IPS-18c (cell line): ENCODE measurements around the gene EGFLAM.

ENCODE experiments used
- H3K4me3 ChIP-seq: 2 replicates; pipeline ENCODE4 v1.7.0; 2013; ENCODE audit warnings: low read depth, mild to moderate bottlenecking, low read length, moderate library complexity; ENCODE audit not compliant: insufficient read depth
- H3K9me3 ChIP-seq: one replicate; pipeline ENCODE4 v1.6.1; 2013; ENCODE audit warnings: mild to moderate bottlenecking, low read length, moderate library complexity; ENCODE audit not compliant: control insufficient read depth, insufficient read depth

Gene EGFLAM

DNA sequence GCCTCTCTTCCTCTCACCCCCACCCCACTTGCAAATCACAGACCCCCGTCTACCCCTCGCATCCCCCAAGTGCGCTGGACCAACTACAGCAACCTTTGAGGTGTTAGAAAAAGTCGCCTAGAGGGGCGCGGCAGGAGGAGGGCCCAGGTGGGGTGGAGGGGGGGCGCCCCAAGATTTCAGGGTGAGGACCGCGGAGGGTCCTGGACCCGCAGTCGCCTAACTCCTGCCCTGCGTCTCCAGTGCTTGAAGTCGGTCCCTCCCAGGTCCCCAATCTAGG is 379 bp upstream of the EGFLAM start:
- Histone ChIP-seq H3K9me3 (no peaks in the 10 kb centered on the region), H3K4me3 (peak overlapping the region; percentile 62)

DNA sequence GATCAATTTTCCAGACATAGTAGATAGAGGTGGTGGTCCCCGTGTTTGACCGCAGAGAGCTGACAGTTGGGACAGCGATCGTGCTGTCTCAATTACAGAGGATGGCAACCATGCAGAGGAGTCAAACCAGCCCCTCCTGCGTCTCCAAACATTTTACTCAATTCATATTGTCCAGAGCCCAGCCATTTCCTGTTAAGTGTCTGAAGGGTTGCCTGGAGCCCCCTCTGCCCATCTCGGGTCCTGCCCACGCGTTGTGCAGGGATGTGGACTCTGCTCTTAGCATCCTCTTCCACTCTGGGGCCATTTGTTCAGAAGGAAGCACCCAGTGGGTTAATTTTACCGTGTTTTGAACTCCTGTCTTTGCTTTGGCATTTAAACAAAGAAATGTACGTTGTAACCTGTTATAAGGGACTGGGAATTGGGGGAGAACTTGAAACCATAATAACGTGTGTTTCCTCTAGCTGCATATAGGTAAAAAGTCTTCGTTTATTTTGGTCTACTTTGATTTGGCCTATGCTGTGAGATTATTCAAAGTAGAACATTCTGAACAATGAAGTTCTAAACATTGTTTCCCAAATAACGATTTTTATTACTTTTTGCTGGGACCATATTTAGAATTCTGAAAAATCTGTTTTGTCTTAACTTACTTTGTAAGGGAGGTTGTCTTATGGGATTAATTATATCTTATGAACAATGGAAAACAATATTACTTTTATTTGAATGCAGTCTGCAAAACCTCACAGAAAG is 876 bp downstream of the EGFLAM start:
- Histone ChIP-seq H3K9me3 (no peaks in the 10 kb centered on the region), H3K4me3 (peak overlapping the region; percentile 62; the same call in 1 of the 2 replicates)

DNA sequence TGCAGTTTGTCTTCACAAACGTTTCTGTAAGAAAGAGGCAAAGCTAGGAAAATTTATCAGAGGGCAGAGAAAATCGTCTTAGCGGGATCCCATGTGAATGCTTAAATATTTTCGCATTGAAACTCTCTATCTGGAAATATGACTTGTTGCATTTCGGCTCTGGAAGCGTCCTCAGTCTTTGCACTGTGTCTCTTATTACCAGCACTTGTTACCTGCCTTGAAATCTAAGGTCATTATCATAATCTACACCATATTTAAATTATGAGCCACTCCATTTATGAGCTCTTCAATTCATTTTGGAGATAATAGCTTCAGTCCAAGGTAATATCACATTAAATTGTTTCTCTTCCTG is 1.4 kb downstream of the EGFLAM start:
- H3K4me3 ChIP-seq, result no peak overlapping the region
- no peaks in the 10 kb centered on the region for H3K9me3 ChIP-seq

DNA sequence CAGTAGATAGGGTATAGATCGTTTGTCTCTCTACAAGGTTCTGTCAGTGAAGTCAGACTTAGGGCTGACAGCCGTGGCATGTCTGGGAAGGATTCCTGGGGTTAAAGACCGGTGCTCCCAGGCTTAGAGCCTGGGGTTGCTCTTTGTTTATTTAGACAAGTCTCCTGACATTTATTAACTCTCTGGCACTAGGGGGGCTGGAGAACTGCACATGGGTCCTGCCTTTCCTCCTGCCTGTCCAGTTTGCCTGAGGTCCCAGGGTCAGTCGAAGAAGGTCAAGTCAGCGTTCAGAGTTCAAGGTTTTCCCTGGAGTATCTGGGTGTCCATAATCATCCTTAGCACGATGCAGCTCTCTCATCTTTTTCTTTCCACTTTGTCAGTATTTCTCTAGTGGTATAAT is 5.6 kb downstream of the EGFLAM start:
- Histone ChIP-seq H3K4me3 (no peak overlapping the region), H3K9me3 (no peaks in the 10 kb centered on the region)

DNA sequence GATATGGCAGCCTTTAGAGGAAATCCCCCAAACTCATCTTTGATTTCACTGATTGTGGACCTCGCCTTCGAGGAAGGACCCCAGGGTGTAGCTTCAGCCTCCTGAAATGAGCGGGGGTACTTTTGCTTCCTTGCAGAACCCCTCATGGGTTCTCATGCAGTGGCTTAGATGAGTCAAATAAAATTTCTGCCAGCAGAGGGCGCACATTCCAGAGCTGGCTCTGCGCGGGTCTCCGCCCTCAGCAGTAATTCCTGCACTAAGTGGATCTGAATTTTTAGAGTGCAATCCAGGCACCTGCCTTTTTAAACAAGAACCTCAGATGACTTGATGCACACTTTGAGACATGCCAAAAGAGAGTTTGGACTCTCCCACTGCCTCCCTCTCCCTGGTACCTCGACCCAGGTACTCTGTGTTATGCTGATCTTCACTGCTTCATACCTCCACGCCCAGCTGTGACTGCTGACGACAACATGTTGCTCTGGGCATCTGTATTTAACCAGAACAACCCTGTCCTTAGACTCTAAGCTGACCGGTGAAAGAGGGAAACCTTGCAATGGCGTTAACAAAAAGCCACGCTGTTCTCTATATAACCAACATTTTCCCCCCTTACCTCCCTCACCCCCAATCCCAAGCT is 7.3 kb downstream of the EGFLAM start:
- H3K4me3 ChIP-seq, result peak overlapping the region; percentile 20; the same call in 1 of the 2 replicates
- H3K9me3 ChIP-seq, result no peaks in the 10 kb centered on the region

DNA sequence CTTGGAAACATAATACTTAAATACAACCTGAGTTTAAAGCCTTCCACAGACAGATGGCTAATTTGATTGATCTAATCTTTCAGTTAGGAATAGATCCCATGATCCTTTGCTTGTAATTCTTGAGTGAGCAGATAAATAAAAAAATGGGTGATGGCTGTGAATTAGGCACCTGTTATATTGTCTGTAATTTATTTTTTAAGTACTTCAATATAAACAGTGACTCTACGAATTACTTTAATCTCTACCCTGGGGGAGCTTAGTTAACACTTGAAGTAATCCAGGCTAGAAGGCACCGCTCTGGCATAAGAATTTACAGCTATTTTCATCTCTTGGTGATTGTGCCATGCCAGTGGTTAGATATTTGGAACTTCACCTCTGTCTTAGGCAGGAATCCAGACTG is 9.0 kb downstream of the EGFLAM start:
- H3K4me3 ChIP-seq, result no peak overlapping the region
- no peaks in the 10 kb centered on the region for H3K9me3 ChIP-seq

DNA sequence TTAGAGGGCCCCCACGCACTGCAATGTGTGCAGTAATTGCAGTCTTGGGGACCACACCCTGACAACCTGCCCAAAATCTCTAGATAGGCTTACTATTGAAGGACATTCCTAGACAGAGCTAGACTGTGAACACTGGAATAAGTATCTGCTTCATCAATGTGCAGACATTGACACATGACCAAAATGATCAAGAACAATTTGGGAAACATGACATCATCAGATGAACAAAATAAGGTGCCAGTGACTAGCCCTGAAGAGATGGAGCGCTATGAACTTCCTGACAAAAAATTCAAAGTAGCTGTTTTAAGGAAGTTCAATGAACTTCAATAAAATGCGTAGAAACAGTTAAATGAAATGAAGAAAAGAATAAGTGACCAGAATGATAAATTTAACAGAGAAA is 15.3 kb downstream of the EGFLAM start:
- no peak overlapping the region for H3K4me3 ChIP-seq
- no peaks in the 10 kb centered on the region for H3K9me3 ChIP-seq

DNA sequence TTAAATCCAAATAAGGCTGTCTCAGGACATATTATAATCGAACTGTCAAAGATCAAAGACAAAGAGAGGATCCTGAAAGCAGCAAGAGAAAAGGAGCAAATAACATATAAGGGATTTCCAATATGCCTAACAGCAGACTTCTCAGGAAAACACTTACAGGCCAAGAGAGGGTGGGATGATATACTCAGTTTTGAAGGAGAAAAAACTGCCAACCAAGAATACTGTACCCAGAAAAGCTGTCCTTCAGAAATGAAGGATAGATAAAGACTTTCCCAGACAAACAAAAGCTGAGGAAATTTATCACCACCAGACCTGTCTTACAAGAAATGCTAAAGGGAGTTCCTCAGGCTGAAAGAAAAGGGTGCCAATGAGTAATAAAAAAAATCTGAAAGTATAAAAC is 16.0 kb downstream of the EGFLAM start:
- H3K9me3 ChIP-seq, result no peaks in the 10 kb centered on the region
- no peak overlapping the region for H3K4me3 ChIP-seq

DNA sequence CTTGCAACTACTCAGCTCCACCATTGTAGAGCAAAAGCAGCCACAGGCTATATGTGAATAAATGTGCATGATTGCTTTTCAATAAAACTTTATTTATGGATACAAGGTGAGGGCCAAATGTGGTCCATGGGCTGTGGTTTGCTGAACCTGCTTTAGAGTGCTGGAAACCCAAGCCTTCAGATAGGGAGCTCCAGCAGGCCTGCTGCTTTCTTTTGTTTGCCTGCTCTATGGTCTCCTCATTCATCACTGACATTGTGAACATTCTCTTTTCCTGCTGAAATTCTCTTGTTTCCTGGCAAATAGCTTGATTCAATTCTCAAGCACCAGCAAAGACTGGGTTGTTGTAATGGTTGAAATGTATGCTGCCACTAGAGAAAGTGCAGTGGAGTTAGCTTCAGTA is 26.0 kb downstream of the EGFLAM start:
- H3K9me3 ChIP-seq, result no peaks in the 10 kb centered on the region
- no peak overlapping the region for H3K4me3 ChIP-seq

DNA sequence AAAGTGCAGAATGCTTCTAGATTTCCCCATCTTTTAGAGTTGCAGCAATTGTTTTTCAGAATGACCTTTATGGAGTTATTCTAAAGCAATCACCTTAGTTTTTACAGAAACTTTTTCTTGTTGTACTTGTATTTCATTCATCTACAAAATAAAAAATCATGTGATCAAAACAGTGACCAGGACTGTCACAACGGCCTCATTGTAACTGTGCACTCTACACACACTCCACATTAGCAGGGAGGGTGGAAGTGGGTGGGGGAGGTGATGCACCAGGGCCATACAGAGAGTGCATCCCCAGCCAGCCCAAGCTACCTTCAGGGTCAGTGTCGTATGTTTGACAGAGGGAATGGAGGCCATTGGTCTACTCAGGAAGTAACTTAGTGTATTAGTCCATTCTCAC is 26.9 kb downstream of the EGFLAM start:
- Histone ChIP-seq H3K4me3 (no peak overlapping the region), H3K9me3 (no peaks in the 10 kb centered on the region)

DNA sequence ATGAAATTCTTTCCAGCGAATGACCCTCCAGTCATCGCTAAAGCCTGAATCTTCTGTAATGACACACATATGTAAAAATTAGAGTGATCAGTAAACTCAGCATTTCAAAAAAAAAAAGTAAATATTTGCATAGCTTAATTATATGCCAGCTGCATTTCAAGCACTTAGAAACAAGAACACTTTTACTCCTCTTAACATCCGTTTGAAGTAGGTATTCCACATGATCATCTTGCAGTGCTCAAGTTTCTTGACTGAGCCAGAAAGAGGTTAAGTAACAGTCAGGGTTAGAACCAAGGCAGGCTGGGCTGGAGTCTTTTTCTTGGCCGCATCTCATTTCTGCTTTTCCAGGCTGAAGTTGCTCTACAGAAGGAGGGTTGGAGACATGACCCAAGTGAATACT is 27.6 kb downstream of the EGFLAM start:
- Histone ChIP-seq H3K9me3 (no peaks in the 10 kb centered on the region), H3K4me3 (no peak overlapping the region)

DNA sequence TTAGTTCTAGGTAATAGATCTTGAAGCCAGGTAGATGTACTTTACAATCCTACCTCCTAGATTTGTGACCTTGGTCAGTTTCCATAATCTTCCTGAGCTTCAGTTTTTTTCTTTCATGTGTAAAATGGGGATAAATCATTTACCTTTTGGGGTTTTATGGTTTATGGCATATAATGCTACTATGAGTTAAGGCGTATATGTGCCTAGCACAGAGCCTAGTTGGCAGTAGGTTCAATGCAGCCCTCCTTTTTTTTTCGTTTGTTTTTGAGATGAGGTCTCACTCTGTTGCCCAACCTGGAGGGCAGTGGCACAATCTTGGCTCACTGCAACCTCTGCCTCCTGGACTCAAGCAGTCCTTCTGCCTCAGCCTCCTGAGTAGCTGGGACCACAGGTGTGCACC is 28.8 kb downstream of the EGFLAM start:
- Histone ChIP-seq H3K9me3 (no peaks in the 10 kb centered on the region), H3K4me3 (no peak overlapping the region)

DNA sequence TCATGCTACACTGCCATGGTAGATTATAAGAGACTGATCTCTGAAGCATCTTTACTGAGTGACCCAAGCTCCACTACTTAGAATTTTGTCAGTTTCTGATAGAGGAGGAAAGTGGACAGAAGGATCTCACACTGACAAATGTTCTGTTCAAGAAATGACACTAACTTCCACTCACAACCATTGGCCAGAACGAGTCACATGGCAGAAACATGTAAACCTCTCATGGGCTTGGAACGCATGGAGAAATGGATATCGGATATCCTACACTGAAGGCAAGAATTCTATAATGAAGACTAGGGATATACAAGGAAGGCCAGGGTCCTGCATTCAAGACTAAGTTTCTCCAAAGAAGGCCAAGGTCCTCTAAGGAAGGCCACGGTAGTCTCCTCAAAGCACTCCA is 31.1 kb downstream of the EGFLAM start:
- no peak overlapping the region for H3K4me3 ChIP-seq

DNA sequence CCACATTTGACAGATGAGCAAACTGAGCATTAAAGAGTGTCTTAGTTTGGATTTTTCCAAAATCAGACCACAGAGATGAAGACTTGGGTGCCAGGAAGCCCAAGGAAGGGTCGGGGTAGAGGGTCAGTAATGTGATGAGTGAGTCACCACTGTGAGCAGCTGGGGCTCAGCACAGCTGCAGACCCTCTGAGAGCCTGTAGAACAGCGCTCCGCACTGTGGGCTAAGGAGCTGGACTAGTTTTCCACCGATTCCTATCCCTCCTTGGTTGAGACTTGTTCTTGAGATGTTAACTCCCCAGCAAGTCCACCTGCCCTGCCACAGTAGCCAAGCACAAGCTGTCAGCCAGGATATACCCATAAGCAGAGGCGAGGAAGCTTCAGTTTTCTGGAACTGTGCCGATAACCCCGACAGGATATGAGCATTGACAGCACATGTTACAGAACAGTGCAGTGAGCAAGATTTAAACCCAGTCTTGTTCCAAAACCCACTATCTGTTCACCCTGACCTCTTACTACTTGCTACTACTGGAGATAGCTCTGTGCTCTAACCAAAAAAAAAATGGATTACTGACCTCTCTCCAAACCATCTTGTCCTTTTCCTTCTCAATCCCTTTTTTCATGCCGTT is 31.8 kb downstream of the EGFLAM start:
- Histone ChIP-seq H3K4me3 (no peak overlapping the region), H3K9me3 (no peaks in the 10 kb centered on the region)

More for the DNA sequence above, 31.1 kb downstream of the EGFLAM start:
- H3K9me3 ChIP-seq, result no peaks in the 10 kb centered on the region

DNA sequence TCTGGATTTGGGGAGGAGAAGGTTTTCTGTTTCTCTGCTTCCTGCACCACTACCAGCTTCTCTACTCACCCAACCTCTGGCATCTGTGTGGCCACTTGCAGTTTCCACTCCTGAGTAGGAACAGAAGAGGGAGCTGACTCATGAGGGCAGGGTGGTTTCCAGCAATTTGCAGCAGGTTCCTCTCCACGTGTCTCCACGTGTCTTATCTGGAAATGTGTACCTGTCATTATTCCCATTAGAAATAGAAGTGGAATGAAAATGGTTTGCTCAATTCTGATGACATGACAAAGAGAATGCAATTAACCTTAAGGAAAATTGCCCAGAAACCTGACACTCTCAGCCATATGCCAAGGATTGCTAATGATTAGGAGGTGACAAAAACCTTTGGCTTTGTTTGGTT is 33.0 kb downstream of the EGFLAM start:
- no peaks in the 10 kb centered on the region for H3K9me3 ChIP-seq
- no peak overlapping the region for H3K4me3 ChIP-seq

DNA sequence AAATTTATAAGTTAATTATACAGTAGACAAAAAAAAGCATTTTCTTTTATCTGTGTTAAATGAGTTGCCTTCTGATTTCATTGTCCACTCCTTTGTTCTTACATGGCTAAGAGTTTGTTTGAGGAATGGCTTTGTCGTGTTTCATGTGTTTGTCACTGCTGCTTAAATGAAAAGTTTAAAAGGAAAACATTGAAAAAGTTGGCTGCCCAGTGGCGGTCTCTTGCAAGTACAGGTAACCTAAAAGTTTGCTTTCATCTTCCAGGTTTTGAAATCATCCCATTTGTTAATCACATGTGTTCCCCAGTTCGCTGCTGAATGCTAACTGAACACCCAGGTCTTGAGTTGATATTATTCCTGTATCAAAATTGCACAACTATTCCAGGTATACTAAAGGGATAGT is 33.9 kb downstream of the EGFLAM start:
- Histone ChIP-seq H3K4me3 (no peak overlapping the region), H3K9me3 (no peaks in the 10 kb centered on the region)

DNA sequence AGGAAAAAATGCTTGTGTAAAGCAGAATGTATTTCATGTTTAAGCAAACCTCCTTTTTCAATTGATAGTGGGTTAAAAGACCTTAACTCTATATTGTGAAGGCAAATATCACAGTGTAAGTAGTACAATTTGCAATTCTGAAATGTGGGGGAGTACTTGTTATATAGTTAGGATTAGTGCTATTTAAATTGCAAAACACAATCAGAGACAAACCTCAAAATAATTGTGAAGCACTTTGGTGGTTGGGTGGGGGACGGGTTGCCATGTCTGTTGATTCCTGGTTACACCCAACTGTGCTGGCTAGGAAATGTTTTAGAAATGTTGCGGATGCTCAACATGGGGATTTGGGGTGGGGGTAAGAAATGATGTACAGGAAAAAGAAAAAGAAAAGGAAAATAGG is 37.4 kb downstream of the EGFLAM start:
- no peak overlapping the region for H3K4me3 ChIP-seq

DNA sequence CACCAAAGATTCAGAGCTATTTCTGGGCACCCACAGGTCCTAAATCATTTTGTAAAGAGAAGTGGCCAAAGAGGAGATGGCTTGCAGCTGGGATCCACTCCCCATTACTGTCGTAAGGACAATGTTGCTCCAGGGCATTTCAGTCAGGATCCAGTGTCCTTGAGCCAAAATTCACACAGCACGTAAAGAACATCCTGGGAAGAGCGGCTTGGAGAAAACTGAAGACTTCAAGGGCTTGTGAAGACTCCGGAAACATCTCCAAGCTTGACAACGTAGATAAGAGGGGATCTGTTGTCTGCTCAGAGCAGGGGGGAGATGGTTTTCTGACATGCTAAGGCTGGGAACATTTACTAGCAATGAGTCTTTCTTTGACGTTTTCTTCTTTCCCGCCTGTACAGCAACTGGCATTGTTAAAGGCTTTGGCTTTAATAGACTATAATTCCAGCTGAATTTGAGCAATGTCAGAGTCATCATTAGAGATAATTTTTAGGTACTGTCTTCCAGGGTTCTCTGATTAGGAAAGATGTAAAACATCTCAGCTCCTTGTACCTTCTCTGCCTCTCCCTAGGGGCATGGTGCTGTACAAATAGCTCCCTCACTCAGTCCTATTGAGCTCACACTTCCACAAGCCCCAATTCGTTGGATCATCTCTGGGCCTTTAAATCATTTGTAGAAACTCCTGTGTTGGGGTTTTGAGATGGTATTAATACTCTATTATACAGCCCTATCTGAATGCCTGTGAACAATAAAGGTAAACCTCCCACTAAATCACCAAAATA is 39.7 kb downstream of the EGFLAM start:
- H3K4me3 ChIP-seq, result no peak overlapping the region
- H3K9me3 ChIP-seq, result no peaks in the 10 kb centered on the region

More for the DNA sequence above, 37.4 kb downstream of the EGFLAM start:
- no peaks in the 10 kb centered on the region for H3K9me3 ChIP-seq
